Liver (tissue), 9 donors: ENCODE data around the gene EXOC6B. TPM values are rescaled to one million over a fixed set of nuclear protein-coding genes. Genes with fewer than 3 reads are reported as not detected.

ENCODE experiments used
- DNase-seq: peaks from one replicate; pipeline ENCODE4 v3.0.0-alpha.2; 2017; ENCODE audit warnings: low spot score
- H3K27ac ChIP-seq, 2 donors: one replicate each; pipeline ENCODE4 v1.7.0; 2013; ENCODE audit warnings: inconsistent platforms in 2 of 2, low read length in 2 of 2, control low read depth in 1 of 2, low read depth in 1 of 2, mild to moderate bottlenecking in 1 of 2
- H3K27me3 ChIP-seq, 4 donors: one replicate each; pipeline versions ENCODE4 v1.6.1 to v1.7.0; 2013; ENCODE audit warnings: low read length in 3 of 4, inconsistent platforms in 1 of 4, mild to moderate bottlenecking in 1 of 4, moderate library complexity in 1 of 4; ENCODE audit not compliant: control insufficient read depth in 4 of 4, insufficient read depth in 4 of 4
- H3K36me3 ChIP-seq, 4 donors: one replicate each; pipeline versions ENCODE4 v1.6.1 to v1.7.0; 2013; ENCODE audit warnings: low read length in 3 of 4, mild to moderate bottlenecking in 3 of 4, low read depth in 1 of 4, moderate library complexity in 1 of 4; ENCODE audit not compliant: control insufficient read depth in 4 of 4, insufficient read depth in 3 of 4
- H3K4me1 ChIP-seq, 4 donors: one replicate each; pipeline versions ENCODE4 v1.6.1 to v1.7.0; 2013; ENCODE audit warnings: low read length in 3 of 4, mild to moderate bottlenecking in 3 of 4, moderate library complexity in 1 of 4; ENCODE audit not compliant: control insufficient read depth in 4 of 4, insufficient read depth in 4 of 4
- H3K4me3 ChIP-seq, 3 donors: one replicate each; pipeline versions ENCODE4 v1.6.1 to v1.7.0; 2013; ENCODE audit warnings: low read length in 3 of 3, control low read depth in 1 of 3, low read depth in 1 of 3, mild to moderate bottlenecking in 1 of 3
- H3K9ac ChIP-seq, 2 donors: one replicate each; pipeline ENCODE4 v1.7.0; 2013; ENCODE audit warnings: low read length in 2 of 2, mild to moderate bottlenecking in 2 of 2, moderate library complexity in 2 of 2, control low read depth in 1 of 2, low read depth in 1 of 2
- H3K9me3 ChIP-seq, 4 donors: one replicate each; pipeline versions ENCODE4 v1.6.1 to v1.7.0; 2013; ENCODE audit warnings: low read length in 3 of 4; ENCODE audit not compliant: control insufficient read depth in 4 of 4
- ATF3 ChIP-seq: IDR thresholded peaks from 2 replicates; pipeline ENCODE4 v1.6.1; 2016; ENCODE audit warnings: antibody characterized with exemption
- EGR1 ChIP-seq, 2 donors: IDR thresholded peaks; 2 replicates each; pipeline ENCODE4 v1.6.1; 2016 to 2018; ENCODE audit warnings: antibody characterized with exemption in 2 of 2, low read depth in 2 of 2
- FOXA1 ChIP-seq: IDR thresholded peaks from 2 replicates; pipeline ENCODE4 v1.6.1; 2016; ENCODE audit warnings: antibody characterized with exemption
- FOXA2 ChIP-seq: IDR thresholded peaks from 2 replicates; pipeline ENCODE4 v1.6.1; 2016; ENCODE audit warnings: antibody characterized with exemption
- GABPA ChIP-seq, 2 donors: IDR thresholded peaks in 1 of 2; conservative IDR thresholded peaks in 1 of 2; 2 replicates each; pipeline ENCODE4 v1.6.1; 2016; ENCODE audit warnings: antibody characterized with exemption in 2 of 2, mild to moderate bottlenecking in 1 of 2, moderate library complexity in 1 of 2
- HNF4A ChIP-seq, 2 donors: conservative IDR thresholded peaks; 2 replicates each; pipeline ENCODE4 v1.6.1; 2016; ENCODE audit warnings: antibody characterized with exemption in 2 of 2, mild to moderate bottlenecking in 2 of 2
- HNF4G ChIP-seq: IDR thresholded peaks from 2 replicates; pipeline ENCODE4 v1.6.1; 2016; ENCODE audit warnings: antibody characterized with exemption
- JUND ChIP-seq, 2 donors: IDR thresholded peaks; 2 replicates each; pipeline ENCODE4 v1.6.1; 2016; ENCODE audit warnings: antibody characterized with exemption in 2 of 2
- NR2F2 ChIP-seq: IDR thresholded peaks from 2 replicates; pipeline ENCODE4 v1.6.1; 2016; ENCODE audit warnings: antibody characterized with exemption
- RAD21 ChIP-seq, 2 donors: IDR thresholded peaks; 2 replicates each; pipeline ENCODE4 v1.6.1; 2016; ENCODE audit warnings: antibody characterized with exemption in 2 of 2, mild to moderate bottlenecking in 2 of 2
- RXRA ChIP-seq, 2 donors: IDR thresholded peaks; 2 replicates each; pipeline ENCODE4 v1.6.1; 2017 to 2018; ENCODE audit warnings: antibody characterized with exemption in 2 of 2, mild to moderate bottlenecking in 1 of 2
- SP1 ChIP-seq: IDR thresholded peaks from 2 replicates; pipeline ENCODE4 v1.6.1; 2018; ENCODE audit warnings: antibody characterized with exemption, mild to moderate bottlenecking
- TAF1 ChIP-seq: conservative IDR thresholded peaks from 2 replicates; pipeline ENCODE4 v1.6.1; 2016; ENCODE audit warnings: antibody characterized with exemption, mild to moderate bottlenecking
- YY1 ChIP-seq: IDR thresholded peaks from 2 replicates; pipeline ENCODE4 v1.6.1; 2016; ENCODE audit warnings: antibody characterized with exemption, mild to moderate bottlenecking
- WGBS: extraction: QIAGEN DNeasy Blood & Tissue Kit; methylation state at CpG from one replicate; pipeline ENCODE4 v1.1.7; 2013; 5-methylcytosine and 5-hydroxymethylcytosine counted together
- polyA plus RNA-seq, 2 donors: library from polyadenylated mRNA; stranded (reverse) in 1 of 2; unstranded in 1 of 2; fragments of 200-250 nt in 1 of 2; fragments of >200 nt in 1 of 2; fragmentation: Nextera tagmentation in 1 of 2; extraction: Ambion mirVana in 1 of 2; gene quantifications; one replicate each; pipeline versions ENCODE4 v1.2.1 to v1.2.3, GENCODE V29; 2013 to 2015
- total RNA-seq, 2 donors: library from RNA; depleted of rRNA; stranded (reverse); fragments of >200 nt; gene quantifications; one replicate each; pipeline ENCODE4 v1.2.3, GENCODE V29; 2014
- TF ChIP-seq, protein P1 (sequence below): IDR thresholded peaks from 2 replicates; pipeline ENCODE4 v1.6.1; 2016; ENCODE audit warnings: antibody characterized with exemption
- TF ChIP-seq, protein P2 (sequence below): IDR thresholded peaks from 2 replicates; pipeline ENCODE4 v1.6.1; 2016; ENCODE audit warnings: antibody characterized with exemption, mild to moderate bottlenecking
- TF ChIP-seq, protein P3 (sequence below): fragments of 150-350 bp; IDR thresholded peaks from 2 replicates; pipeline ENCODE4 v1.5.1; 2017; ENCODE audit warnings: improper control_type of control experiment, low read depth, low read length; ENCODE audit not compliant: missing input control
- TF ChIP-seq, protein P4 (sequence below): IDR thresholded peaks from 2 replicates; pipeline ENCODE4 v1.6.1; 2016; ENCODE audit warnings: antibody characterized with exemption
- donor health status: healthy.
- donor health status: healthy.
- donor health status: healthy.
- donor health status: healthy.
- donor health status: healthy.

Gene EXOC6B
- total and polyA plus RNA-seq, 4 donors: 1.7 to 9.5 (median 5.5) TPM

DNA sequence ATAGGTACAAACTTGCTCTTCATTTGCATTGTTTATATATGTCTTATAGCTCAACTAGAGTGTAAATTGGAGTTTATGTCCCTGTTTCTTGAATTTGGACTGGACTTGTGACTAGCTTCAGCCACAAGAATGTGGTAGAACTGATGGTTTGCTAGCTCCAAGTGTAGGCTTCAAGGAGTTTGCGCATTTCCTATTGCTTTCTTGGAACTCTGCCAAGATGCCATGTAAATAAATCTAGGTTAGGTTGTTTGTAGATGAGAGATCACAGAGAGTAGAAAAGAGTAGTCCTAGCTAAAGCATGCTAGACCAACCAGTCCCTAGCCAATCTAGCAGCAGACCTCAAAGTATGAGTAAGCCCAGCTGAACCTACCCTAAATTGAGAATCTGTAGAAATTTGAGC is 495.2 kb downstream of the EXOC6B start:
- TF ChIP-seq JUND (IDR thresholded peaks at IDR 0.05) (no peak), HNF4G (no peak), HNF4A (conservative IDR thresholded peaks at IDR 0.05) (no peak), FOXA2 (no peak), ATF3 (no peak), FOXA1 (no peak), RXRA (IDR thresholded peaks at IDR 0.05) (no peak), NR2F2 (no peak), SP1 (no peak), YY1 (no peak), GABPA (IDR thresholded peaks at IDR 0.05 in 1 of 2, conservative IDR thresholded peaks at IDR 0.05 in 1 of 2) (no peak), EGR1 (IDR thresholded peaks at IDR 0.05; ENCODE audit: low read depth in 2 of 2) (no peak), TAF1 (no peak), RAD21 (IDR thresholded peaks at IDR 0.05) (no peak)
- TF ChIP-seq, protein P1, sequence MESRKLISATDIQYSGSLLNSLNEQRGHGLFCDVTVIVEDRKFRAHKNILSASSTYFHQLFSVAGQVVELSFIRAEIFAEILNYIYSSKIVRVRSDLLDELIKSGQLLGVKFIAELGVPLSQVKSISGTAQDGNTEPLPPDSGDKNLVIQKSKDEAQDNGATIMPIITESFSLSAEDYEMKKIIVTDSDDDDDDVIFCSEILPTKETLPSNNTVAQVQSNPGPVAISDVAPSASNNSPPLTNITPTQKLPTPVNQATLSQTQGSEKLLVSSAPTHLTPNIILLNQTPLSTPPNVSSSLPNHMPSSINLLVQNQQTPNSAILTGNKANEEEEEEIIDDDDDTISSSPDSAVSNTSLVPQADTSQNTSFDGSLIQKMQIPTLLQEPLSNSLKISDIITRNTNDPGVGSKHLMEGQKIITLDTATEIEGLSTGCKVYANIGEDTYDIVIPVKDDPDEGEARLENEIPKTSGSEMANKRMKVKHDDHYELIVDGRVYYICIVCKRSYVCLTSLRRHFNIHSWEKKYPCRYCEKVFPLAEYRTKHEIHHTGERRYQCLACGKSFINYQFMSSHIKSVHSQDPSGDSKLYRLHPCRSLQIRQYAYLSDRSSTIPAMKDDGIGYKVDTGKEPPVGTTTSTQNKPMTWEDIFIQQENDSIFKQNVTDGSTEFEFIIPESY: no peak
- TF ChIP-seq, protein P2, sequence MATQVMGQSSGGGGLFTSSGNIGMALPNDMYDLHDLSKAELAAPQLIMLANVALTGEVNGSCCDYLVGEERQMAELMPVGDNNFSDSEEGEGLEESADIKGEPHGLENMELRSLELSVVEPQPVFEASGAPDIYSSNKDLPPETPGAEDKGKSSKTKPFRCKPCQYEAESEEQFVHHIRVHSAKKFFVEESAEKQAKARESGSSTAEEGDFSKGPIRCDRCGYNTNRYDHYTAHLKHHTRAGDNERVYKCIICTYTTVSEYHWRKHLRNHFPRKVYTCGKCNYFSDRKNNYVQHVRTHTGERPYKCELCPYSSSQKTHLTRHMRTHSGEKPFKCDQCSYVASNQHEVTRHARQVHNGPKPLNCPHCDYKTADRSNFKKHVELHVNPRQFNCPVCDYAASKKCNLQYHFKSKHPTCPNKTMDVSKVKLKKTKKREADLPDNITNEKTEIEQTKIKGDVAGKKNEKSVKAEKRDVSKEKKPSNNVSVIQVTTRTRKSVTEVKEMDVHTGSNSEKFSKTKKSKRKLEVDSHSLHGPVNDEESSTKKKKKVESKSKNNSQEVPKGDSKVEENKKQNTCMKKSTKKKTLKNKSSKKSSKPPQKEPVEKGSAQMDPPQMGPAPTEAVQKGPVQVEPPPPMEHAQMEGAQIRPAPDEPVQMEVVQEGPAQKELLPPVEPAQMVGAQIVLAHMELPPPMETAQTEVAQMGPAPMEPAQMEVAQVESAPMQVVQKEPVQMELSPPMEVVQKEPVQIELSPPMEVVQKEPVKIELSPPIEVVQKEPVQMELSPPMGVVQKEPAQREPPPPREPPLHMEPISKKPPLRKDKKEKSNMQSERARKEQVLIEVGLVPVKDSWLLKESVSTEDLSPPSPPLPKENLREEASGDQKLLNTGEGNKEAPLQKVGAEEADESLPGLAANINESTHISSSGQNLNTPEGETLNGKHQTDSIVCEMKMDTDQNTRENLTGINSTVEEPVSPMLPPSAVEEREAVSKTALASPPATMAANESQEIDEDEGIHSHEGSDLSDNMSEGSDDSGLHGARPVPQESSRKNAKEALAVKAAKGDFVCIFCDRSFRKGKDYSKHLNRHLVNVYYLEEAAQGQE: no peak
- TF ChIP-seq, protein P3, sequence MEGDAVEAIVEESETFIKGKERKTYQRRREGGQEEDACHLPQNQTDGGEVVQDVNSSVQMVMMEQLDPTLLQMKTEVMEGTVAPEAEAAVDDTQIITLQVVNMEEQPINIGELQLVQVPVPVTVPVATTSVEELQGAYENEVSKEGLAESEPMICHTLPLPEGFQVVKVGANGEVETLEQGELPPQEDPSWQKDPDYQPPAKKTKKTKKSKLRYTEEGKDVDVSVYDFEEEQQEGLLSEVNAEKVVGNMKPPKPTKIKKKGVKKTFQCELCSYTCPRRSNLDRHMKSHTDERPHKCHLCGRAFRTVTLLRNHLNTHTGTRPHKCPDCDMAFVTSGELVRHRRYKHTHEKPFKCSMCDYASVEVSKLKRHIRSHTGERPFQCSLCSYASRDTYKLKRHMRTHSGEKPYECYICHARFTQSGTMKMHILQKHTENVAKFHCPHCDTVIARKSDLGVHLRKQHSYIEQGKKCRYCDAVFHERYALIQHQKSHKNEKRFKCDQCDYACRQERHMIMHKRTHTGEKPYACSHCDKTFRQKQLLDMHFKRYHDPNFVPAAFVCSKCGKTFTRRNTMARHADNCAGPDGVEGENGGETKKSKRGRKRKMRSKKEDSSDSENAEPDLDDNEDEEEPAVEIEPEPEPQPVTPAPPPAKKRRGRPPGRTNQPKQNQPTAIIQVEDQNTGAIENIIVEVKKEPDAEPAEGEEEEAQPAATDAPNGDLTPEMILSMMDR: no peak
- TF ChIP-seq, protein P4, sequence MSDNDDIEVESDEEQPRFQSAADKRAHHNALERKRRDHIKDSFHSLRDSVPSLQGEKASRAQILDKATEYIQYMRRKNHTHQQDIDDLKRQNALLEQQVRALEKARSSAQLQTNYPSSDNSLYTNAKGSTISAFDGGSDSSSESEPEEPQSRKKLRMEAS: no peak
- no peak for DNase-seq
- H3K27me3 ChIP-seq: no peaks in the 10 kb centered on the region
- H3K36me3 ChIP-seq: no peaks in the 10 kb centered on the region
- H3K27ac ChIP-seq: no peak overlapping the region
- H3K4me3 ChIP-seq: no peak overlapping the region
- no peaks in the 10 kb centered on the region for H3K9me3 ChIP-seq
- WGBS: 96% methylated on average over 1 of the region's 1 CpG
- H3K9ac ChIP-seq: no peak overlapping the region
- H3K4me1 ChIP-seq: no peaks in the 10 kb centered on the region

- WGBS: 96% methylated on average over 3 of the region's 3 CpGs
- H3K4me3 ChIP-seq: no peak overlapping the region
- no peak overlapping the region for H3K27ac ChIP-seq
- no peaks in the 10 kb centered on the region for H3K27me3 ChIP-seq
- H3K9me3 ChIP-seq: no peaks in the 10 kb centered on the region
- no peaks in the 10 kb centered on the region for H3K36me3 ChIP-seq
- H3K4me1 ChIP-seq: no peaks in the 10 kb centered on the region
- no peak for TF ChIP-seq NR2F2
- TF ChIP-seq RAD21 (IDR thresholded peaks at IDR 0.05): no peak
- no peak for DNase-seq
- H3K9ac ChIP-seq: no peak overlapping the region
These were observed 499.1 kb downstream of the EXOC6B start for GRCh38 chr2:72326759-72327158.
